Kidney (tissue), 14 donors: Measurements from ENCODE around the gene CCSER2. TPM values are rescaled to one million over a fixed set of nuclear protein-coding genes. Genes with fewer than 3 reads are reported as not detected.

ENCODE experiments used
- DNase-seq, 5 donors: peaks; one replicate each; pipeline ENCODE4 v3.0.0-alpha.2; 2013 to 2020
- FAIRE-seq: peaks from 2 replicates; lab custom pipeline; 2012; peaks lifted over from hg19 to GRCh38; lab: Jason Lieb, UNC
- H3K27ac ChIP-seq, 2 donors: one replicate each; pipeline ENCODE4 v1.7.0; 2013; ENCODE audit warnings: low read depth in 2 of 2, low read length in 2 of 2, inconsistent platforms in 1 of 2
- H3K27me3 ChIP-seq: one replicate; pipeline ENCODE4 v1.7.1; 2013; ENCODE audit warnings: low read length, inconsistent platforms; ENCODE audit not compliant: control insufficient read depth, insufficient read depth
- H3K36me3 ChIP-seq, 3 donors: one replicate each; pipeline versions ENCODE4 v1.7.0 to v1.7.1; 2013; ENCODE audit warnings: low read length in 3 of 3, control low read depth in 1 of 3, inconsistent platforms in 1 of 3; ENCODE audit not compliant: insufficient read depth in 3 of 3, control insufficient read depth in 2 of 3
- H3K4me1 ChIP-seq, 3 donors: one replicate each; pipeline versions ENCODE4 v1.7.0 to v1.7.1; 2013; ENCODE audit warnings: low read length in 3 of 3, inconsistent platforms in 1 of 3, low read depth in 1 of 3; ENCODE audit not compliant: control insufficient read depth in 2 of 3, insufficient read depth in 2 of 3
- H3K4me3 ChIP-seq, 3 donors: one replicate each; pipeline versions ENCODE4 v1.7.0 to v1.8.1; 2013; ENCODE audit warnings: low read length in 3 of 3, control low read depth in 1 of 3, inconsistent platforms in 1 of 3
- H3K9ac ChIP-seq, 3 donors: one replicate each; pipeline versions ENCODE4 v1.7.0 to v1.7.1; 2013; ENCODE audit warnings: low read length in 3 of 3, control low read depth in 1 of 3, inconsistent platforms in 1 of 3
- H3K9me3 ChIP-seq, 3 donors: one replicate each; pipeline versions ENCODE4 v1.7.0 to v1.7.1; 2013; ENCODE audit warnings: low read length in 3 of 3, control low read depth in 1 of 3, inconsistent platforms in 1 of 3; ENCODE audit not compliant: control insufficient read depth in 2 of 3, insufficient read depth in 1 of 3
- CTCF ChIP-seq: IDR thresholded peaks from 3 replicates; pipeline ENCODE4 v1.5.1; 2012; ENCODE audit warnings: mild to moderate bottlenecking, moderate library complexity, borderline replicate concordance; ENCODE audit not compliant: insufficient read depth; ENCODE audit errors: extremely low read depth
- intact Hi-C: fragments of 100-400 bp; cut with DNase I; formaldehyde crosslinking; loops from one replicate; pipeline ENCODE4 v1.11.1; 2022
- polyA plus RNA-seq: library from polyadenylated mRNA; stranded (reverse); fragments of 350-450 nt; fragmentation: Illumina TruSeq; extraction: RNeasy Lipid Tissue Mini Kit (QIAGEN cat#74804); gene quantifications from one replicate; pipeline ENCODE4 v1.2.3, GENCODE V29; 2014; ENCODE audit warnings: low read depth, low replicate concordance; ENCODE audit not compliant: insufficient read depth
- total RNA-seq: library from RNA; stranded (reverse); fragmentation: NEBNext Ultra II Directional; extraction: Animal tissue kit (Norgen Biotek cat#: 25700); gene quantifications from one replicate; pipeline ENCODE4 v1.2.1, GENCODE V29; 2021
- donor health status: control.
- donor health status: control.
- donor health status: control.
- donor health status: control.
- donor health status: control.
- donor health status: DM: yes; HTN: yes; CAD: no.
- donor health status: Normal renal cell carcinoma (clear cell type).

Gene CCSER2
- total and polyA plus RNA-seq, 2 donors from 2014 or later = 12.6 to 46.4 TPM

GRCh38 chr10:84404783-84405182 lies 76.4 kb downstream of the CCSER2 start:
- no peaks in the 10 kb centered on the region for H3K9me3 ChIP-seq
- no peaks in the 10 kb centered on the region for H3K4me1 ChIP-seq
- no peaks in the 10 kb centered on the region for H3K27me3 ChIP-seq
- no peak for DNase-seq
- intact Hi-C loops = no loop called here
- H3K36me3 ChIP-seq = no peaks in the 10 kb centered on the region
- H3K9ac ChIP-seq = no peak overlapping the region
- FAIRE-seq = no peak
- H3K27ac ChIP-seq = no peak overlapping the region
- H3K4me3 ChIP-seq = no peak overlapping the region
- no peak for TF ChIP-seq CTCF

GRCh38 chr10:84405662-84406061 lies 77.3 kb downstream of the CCSER2 start:
- no peaks in the 10 kb centered on the region for H3K9me3 ChIP-seq
- intact Hi-C loops = no loop called here
- no peaks in the 10 kb centered on the region for H3K27me3 ChIP-seq
- no peaks in the 10 kb centered on the region for H3K36me3 ChIP-seq
- no peak overlapping the region for H3K4me3 ChIP-seq
- no peaks in the 10 kb centered on the region for H3K4me1 ChIP-seq
- no peak for DNase-seq
- no peak overlapping the region for H3K9ac ChIP-seq
- no peak for FAIRE-seq
- H3K27ac ChIP-seq = no peak overlapping the region
- no peak for TF ChIP-seq CTCF

DNA sequence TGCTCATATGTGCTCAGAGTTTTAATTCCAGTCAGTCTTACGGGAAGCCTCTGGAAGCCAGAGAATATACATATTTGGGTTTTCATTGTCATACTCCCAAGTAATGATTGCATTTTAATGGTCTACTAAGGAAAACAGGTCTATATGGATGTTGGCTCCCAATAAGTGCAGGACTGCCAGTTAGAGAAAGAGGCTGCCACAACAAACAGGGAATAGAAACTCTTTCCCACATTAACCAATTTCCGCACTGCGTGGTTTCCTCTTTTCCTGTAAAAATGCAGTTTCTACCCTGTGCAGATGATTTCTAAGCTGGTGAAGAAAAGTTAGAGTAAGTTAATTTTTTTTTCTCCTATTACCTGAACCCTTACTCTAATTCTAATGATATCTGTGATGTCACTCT lies 78.2 kb downstream of the CCSER2 start:
- Histone ChIP-seq H3K9me3 (no peaks in the 10 kb centered on the region), H3K4me1 (no peaks in the 10 kb centered on the region), H3K27ac (no peak overlapping the region), H3K9ac (no peak overlapping the region), H3K27me3 (no peaks in the 10 kb centered on the region), H3K36me3 (no peaks in the 10 kb centered on the region), H3K4me3 (no peak overlapping the region)
- no peak for DNase-seq
- no peak for TF ChIP-seq CTCF
- intact Hi-C loops = no loop called here
- FAIRE-seq = no peak

GRCh38 chr10:84407388-84408049 lies 79.1 kb downstream of the CCSER2 start:
- Histone ChIP-seq H3K27me3 (no peaks in the 10 kb centered on the region), H3K4me1 (no peaks in the 10 kb centered on the region), H3K4me3 (no peak overlapping the region), H3K9me3 (peaks cover 0 to 2% (median 0%) of the 10 kb centered on the region in 3 donors), H3K9ac (no peak overlapping the region), H3K36me3 (no peaks in the 10 kb centered on the region), H3K27ac (no peak overlapping the region)
- DNase-seq (peak in 2 of 5 donors; percentile 7 to 41), FAIRE-seq (no peak)
- intact Hi-C loops = no loop called here
- no peak for TF ChIP-seq CTCF
